Hepatocyte (in vitro differentiated cells): ENCODE results near the gene DNLZ.

Experiments
- CTCF ChIP-seq: fragments of 200-600 bp; sonication (generic); IDR thresholded peaks from 2 replicates; pipeline ENCODE4 v1.5.1; 2016; ENCODE audit warnings: antibody characterized with exemption, mild to moderate bottlenecking; ENCODE audit not compliant: poor library complexity
- EZH2 ChIP-seq: fragments of 200-600 bp; sonication (generic); IDR thresholded peaks from 2 replicates; pipeline ENCODE4 v1.6.1; 2016; ENCODE audit warnings: antibody characterized with exemption, mild to moderate bottlenecking, borderline replicate concordance

- TF ChIP-seq CTCF: no peak
- TF ChIP-seq EZH2: no peak
These were observed 26.7 kb downstream of the DNLZ start for GRCh38 chr9:136336881-136337280.
